Measurements from ENCODE around the gene HYDIN. TPM values are rescaled to one million over a fixed set of nuclear protein-coding genes. Genes with fewer than 3 reads are reported as not detected.

Gene HYDIN
- total RNA-seq, 1 experiment from 2014 or later: 0.15 TPM

- DNase-seq (ENCODE audit: low spot score): no peak
Observed at GRCh38 chr16:70767377-70768202, 462.9 kb downstream of the HYDIN start.

DNA sequence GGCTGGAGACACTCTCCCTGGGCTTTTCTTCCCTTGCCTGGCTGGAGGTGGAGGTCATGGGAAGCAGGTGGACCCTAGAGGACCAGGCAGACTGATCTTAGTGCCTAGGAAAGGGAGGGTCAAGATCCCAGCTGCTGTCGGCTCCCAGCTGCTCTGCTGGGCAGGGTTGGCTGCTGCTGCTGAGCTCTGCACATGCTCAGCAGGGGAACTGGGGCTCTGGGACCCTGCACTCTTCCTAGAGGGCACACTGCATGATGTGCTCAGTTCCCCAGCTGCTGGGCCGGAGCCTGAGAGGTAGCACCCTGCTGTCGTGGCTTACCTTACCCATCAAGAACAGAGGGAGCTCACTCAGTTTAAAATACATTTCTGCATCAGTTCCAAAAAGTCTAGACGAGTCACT lies 463.9 kb downstream of the HYDIN start:
- no peak for DNase-seq (ENCODE audit: low spot score)

DNA sequence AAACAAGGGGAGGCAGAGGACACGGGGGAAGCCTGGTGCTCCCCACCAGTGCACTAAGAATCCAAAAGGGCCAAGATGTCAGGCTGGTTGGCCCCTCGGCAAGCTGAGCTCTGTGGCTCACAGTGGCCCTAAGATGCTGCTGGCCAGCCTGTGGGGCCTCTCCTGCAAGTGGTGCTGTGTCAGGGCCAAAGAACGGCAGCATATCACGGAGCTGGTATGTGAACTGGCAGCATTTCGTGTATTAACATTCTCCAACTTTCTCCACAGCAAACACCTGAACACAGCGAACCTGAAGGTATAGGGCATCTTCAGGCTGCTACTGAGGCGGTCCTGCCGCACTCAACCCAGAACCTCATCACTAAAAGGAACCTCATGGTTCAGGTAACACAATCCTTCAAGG lies 464.3 kb downstream of the HYDIN start:
- DNase-seq (ENCODE audit: low spot score): no peak

- DNase-seq (ENCODE audit: low spot score): no peak
Observed at GRCh38 chr16:70765491-70765890, 465.0 kb downstream of the HYDIN start.

DNA sequence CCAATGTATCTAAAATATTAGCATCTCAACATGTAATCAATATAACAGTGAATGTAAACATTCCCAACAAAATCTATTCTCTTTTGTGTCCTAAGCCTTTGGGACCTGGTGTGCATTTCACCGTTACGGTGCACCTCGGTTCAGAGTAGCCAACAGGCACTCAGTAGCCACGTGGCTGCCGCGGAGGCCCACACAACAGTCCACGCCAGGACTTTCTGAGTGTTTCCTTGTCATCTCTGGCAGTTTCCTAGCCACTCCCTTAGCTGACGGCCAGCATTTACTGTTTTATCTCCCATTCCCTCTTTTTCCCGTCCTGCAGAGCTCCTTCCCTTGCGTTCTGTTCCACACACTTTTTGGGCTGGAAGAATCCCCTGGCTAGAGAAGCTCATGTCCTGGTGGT lies 465.9 kb downstream of the HYDIN start:
- DNase-seq (ENCODE audit: low spot score): no peak

GRCh38 chr16:70760221-70760620 lies 470.3 kb downstream of the HYDIN start:
- DNase-seq (ENCODE audit: low spot score): no peak

DNA sequence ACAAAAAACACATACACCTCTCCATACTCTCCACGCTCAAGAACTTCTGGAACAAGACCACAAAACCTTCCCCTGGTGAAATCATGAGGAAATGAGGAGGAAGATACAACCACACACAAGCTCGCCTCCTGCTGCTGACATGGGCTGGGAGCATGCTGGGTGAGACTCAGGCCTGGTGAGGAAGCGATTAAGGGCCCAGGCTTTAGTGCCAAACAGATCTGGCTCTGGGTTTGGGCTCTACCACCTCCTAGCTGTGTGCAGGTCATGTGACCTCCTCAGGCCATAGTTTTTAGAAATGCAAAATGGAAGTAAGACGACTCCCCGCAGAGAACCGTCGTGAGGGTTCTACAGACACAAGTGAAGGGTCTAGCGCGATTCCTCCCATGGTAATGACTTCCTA lies 470.9 kb downstream of the HYDIN start:
- no peak for DNase-seq (ENCODE audit: low spot score)

DNA sequence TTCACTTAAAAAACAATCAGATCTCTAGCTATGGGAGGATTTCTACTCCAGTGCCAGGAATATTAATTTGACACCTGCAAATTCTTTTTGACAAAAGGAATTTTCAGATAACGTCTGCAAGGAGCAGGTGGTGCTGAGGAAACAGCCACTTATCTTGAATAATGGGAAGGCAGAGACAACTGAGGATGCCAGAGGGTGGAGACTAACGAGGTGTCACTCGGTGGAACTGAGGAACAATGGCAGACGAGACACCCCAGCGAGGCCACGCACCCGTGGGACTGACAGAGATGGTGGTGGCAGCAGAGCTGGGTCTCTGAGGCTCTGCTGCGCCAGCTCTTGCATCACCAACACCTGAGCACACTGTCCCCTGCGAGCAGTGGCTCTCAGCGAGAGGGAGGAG lies 471.7 kb downstream of the HYDIN start:
- no peak for DNase-seq (ENCODE audit: low spot score)

Other genes with a start within 250 kb of the HYDIN start
- 25.1 and 27.0 TPM in 2 replicates for gene CMTR2, start 58.7 kb upstream of the HYDIN start, total RNA-seq (2014; rRNA removed; shearing (Covaris generic))
- gene CALB2, start 128.0 kb upstream of the HYDIN start, total RNA-seq (2014; rRNA removed; shearing (Covaris generic)): 30.2 and 32.3 TPM in 2 replicates
- not detected in 2 replicates for gene TLE7, start 211.3 kb upstream of the HYDIN start, total RNA-seq (2014; rRNA removed; shearing (Covaris generic))
- 9.0 and 10.0 TPM in 2 replicates for gene ZNF23, start 231.5 kb upstream of the HYDIN start, total RNA-seq (2014; rRNA removed; shearing (Covaris generic))